Loucy (cell line): ENCODE data around the gene IHH.

Experiments
- H2AFZ ChIP-seq: fragments of 200-600 bp; sonication (generic); 2 replicates; pipeline ENCODE4 v1.6.0; 2016; ENCODE audit warnings: antibody characterized with exemption, mild to moderate bottlenecking, low read length, moderate library complexity
- H3F3A ChIP-seq: fragments of 200-600 bp; 2 replicates; pipeline ENCODE4 v1.6.0; 2016; ENCODE audit warnings: antibody characterized with exemption, low read depth, mild to moderate bottlenecking
- H3K27me3 ChIP-seq: fragments of 200-600 bp; sonication (generic); 2 replicates; pipeline ENCODE4 v1.6.1; 2014; ENCODE audit warnings: low read length, mild to moderate bottlenecking; ENCODE audit not compliant: insufficient read depth, poor library complexity, severe bottlenecking
- H3K36me3 ChIP-seq: fragments of 200-600 bp; sonication (generic); 2 replicates; pipeline ENCODE4 v1.6.1; 2016; ENCODE audit warnings: low read length; ENCODE audit not compliant: insufficient read depth
- H3K4me1 ChIP-seq: fragments of 200-600 bp; sonication (generic); 2 replicates; pipeline ENCODE4 v1.5.1; 2014; ENCODE audit warnings: low read length, mild to moderate bottlenecking; ENCODE audit not compliant: insufficient read depth, poor library complexity, severe bottlenecking
- H3K4me2 ChIP-seq: fragments of 200-600 bp; sonication (generic); 2 replicates; pipeline ENCODE4 v1.6.0; 2014; ENCODE audit warnings: antibody characterized with exemption, low read length, low read depth, mild to moderate bottlenecking; ENCODE audit not compliant: poor library complexity, severe bottlenecking
- H3K4me3 ChIP-seq: fragments of 200-600 bp; sonication (generic); 2 replicates; pipeline ENCODE4 v1.5.1; 2014; ENCODE audit warnings: low read length, mild to moderate bottlenecking, mixed read lengths; ENCODE audit not compliant: poor library complexity, severe bottlenecking
- H3K79me2 ChIP-seq: fragments of 200-600 bp; sonication (generic); 2 replicates; pipeline ENCODE4 v1.6.1; 2014; ENCODE audit warnings: low read length; ENCODE audit not compliant: insufficient read depth
- H3K9ac ChIP-seq: fragments of 200-600 bp; sonication (generic); 2 replicates; pipeline ENCODE4 v1.6.0; 2014; ENCODE audit warnings: mild to moderate bottlenecking, low read depth, low read length, moderate library complexity; ENCODE audit not compliant: poor library complexity, severe bottlenecking
- H3K9me2 ChIP-seq: fragments of 200-600 bp; sonication (generic); replicated peaks from 2 replicates; pipeline ENCODE4 v1.6.1; 2016; ENCODE audit warnings: low read depth, low read length, mixed read lengths
- H3K9me3 ChIP-seq: fragments of 200-600 bp; sonication (generic); 2 replicates; pipeline ENCODE4 v1.6.1; 2014; ENCODE audit warnings: mild to moderate bottlenecking, antibody characterized with exemption, low read length, low read depth; ENCODE audit not compliant: insufficient read depth
- H4K20me1 ChIP-seq: fragments of 200-600 bp; sonication (generic); 2 replicates; pipeline ENCODE4 v1.6.0; 2014; ENCODE audit warnings: antibody characterized with exemption, low read length, mild to moderate bottlenecking; ENCODE audit not compliant: insufficient read depth, poor library complexity, severe bottlenecking
- EZH2phosphoT487 ChIP-seq: fragments of 200-600 bp; IDR thresholded peaks from 2 replicates; pipeline ENCODE4 v1.6.1; 2018; ENCODE audit warnings: antibody characterized with exemption, mild to moderate bottlenecking, moderate library complexity, borderline replicate concordance
- TF ChIP-seq, protein P1 (sequence below): fragments of 200-600 bp; sonication (generic); conservative IDR thresholded peaks from 2 replicates; pipeline ENCODE4 v1.5.1; 2014; ENCODE audit warnings: mild to moderate bottlenecking, antibody characterized with exemption, low read length

Gene IHH

DNA sequence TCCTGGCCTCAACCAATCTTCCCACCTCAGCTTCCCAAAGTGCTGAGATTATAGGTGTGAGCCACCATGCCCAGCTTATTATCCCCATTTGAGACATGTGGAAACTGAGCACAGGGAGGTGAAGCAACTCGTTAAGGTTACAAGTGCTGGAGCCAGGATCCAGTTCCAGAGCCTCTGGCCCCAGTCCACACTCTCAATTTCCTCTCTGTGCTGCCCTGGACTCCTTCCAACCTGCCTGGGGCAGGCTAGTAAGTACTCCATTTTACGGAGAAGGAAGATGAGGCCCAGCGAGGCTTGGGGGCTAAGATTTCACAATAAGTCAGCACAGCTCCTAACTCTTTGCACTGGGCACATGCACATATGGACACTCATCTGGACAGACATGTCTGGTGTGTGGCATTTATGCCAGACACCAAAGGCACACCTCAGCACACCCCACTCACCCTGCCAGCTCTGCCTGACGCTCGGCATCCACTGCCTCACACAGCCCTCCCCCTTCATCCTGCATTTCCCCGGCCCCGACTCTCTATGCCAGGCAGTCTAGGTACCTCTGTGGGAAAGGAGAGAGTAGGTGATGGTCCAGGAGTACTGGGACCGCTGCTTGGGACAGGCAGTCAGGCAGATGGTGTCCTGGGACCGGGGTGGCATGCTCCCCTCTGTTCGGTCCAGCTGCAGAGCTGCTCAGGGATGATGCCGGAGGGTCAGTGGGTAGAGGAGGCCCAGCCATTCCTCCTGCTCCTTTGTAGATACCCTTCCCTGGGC, 39.9 kb downstream of the IHH start:
- H3K79me2 ChIP-seq: no peaks in the 10 kb centered on the region
- no peak for TF ChIP-seq EZH2phosphoT487
- TF ChIP-seq, protein P1, sequence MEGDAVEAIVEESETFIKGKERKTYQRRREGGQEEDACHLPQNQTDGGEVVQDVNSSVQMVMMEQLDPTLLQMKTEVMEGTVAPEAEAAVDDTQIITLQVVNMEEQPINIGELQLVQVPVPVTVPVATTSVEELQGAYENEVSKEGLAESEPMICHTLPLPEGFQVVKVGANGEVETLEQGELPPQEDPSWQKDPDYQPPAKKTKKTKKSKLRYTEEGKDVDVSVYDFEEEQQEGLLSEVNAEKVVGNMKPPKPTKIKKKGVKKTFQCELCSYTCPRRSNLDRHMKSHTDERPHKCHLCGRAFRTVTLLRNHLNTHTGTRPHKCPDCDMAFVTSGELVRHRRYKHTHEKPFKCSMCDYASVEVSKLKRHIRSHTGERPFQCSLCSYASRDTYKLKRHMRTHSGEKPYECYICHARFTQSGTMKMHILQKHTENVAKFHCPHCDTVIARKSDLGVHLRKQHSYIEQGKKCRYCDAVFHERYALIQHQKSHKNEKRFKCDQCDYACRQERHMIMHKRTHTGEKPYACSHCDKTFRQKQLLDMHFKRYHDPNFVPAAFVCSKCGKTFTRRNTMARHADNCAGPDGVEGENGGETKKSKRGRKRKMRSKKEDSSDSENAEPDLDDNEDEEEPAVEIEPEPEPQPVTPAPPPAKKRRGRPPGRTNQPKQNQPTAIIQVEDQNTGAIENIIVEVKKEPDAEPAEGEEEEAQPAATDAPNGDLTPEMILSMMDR: no peak
- no peaks in the 10 kb centered on the region for H3K36me3 ChIP-seq
- no peak overlapping the region for H3K9ac ChIP-seq
- H3K4me3 ChIP-seq: no peak overlapping the region
- no peaks in the 10 kb centered on the region for H3K9me2 ChIP-seq
- no peaks in the 10 kb centered on the region for H4K20me1 ChIP-seq
- H3K9me3 ChIP-seq: no peaks in the 10 kb centered on the region
- H3K4me2 ChIP-seq: no peak overlapping the region
- no peaks in the 10 kb centered on the region for H3K27me3 ChIP-seq
- H3F3A ChIP-seq: no peaks in the 10 kb centered on the region
- no peaks in the 10 kb centered on the region for H3K4me1 ChIP-seq
- H2AFZ ChIP-seq: no peak overlapping the region

DNA sequence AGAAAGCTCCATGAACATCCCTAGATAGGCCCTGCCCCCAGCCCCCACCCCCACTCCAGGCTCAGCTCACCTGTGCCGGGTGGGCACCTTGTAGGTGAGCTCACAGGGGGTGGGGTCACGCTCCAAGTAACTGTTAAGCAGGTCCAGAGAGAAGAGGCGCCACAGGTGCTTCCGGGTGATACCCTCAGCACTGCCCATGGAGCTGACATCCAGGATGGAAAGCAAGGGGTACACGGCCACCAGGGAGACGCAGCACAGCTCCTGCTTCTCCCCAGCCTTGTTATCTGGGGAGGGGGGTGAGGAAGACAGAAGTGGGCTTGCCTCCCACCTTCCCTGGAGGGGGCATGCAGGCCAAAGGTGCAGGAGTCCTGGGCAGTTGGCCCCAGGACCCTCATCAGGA, 41.3 kb downstream of the IHH start:
- no peaks in the 10 kb centered on the region for H3K4me1 ChIP-seq

DNA sequence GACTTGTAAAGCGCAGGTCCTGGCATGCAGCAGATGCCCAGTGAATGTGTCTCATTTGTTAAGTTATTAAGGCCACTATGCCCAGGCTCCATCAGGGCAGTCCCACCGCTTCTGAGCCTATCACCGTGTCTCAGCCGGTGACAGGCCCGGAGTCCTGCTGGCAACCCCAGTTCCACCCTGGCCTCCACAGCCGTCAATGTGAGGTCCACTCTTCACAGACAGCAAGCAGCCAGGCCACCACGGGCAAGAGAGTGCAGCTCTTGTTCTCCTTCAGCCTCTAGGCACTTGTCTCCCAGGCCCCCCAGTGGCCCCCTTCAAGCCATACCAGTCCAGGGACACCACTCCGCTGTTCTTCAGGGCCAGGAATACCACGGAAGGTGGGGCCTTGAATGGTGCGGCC, 42.0 kb downstream of the IHH start:
- no peak for TF ChIP-seq EZH2phosphoT487
- TF ChIP-seq, protein P1: no peak
- H3K9ac ChIP-seq: no peak overlapping the region
- no peaks in the 10 kb centered on the region for H3K79me2 ChIP-seq
- H4K20me1 ChIP-seq: no peaks in the 10 kb centered on the region
- H3K9me3 ChIP-seq: no peaks in the 10 kb centered on the region
- H3K36me3 ChIP-seq: no peaks in the 10 kb centered on the region
- no peaks in the 10 kb centered on the region for H3K9me2 ChIP-seq
- H3F3A ChIP-seq: no peaks in the 10 kb centered on the region
- H3K27me3 ChIP-seq: no peaks in the 10 kb centered on the region
- no peak overlapping the region for H2AFZ ChIP-seq
- H3K4me1 ChIP-seq: no peaks in the 10 kb centered on the region
- H3K4me3 ChIP-seq: no peak overlapping the region
- H3K4me2 ChIP-seq: no peak overlapping the region

More for the DNA sequence above, 41.3 kb downstream of the IHH start:
- Histone ChIP-seq H3K79me2 (no peaks in the 10 kb centered on the region), H3K4me2 (no peak overlapping the region), H3K9ac (no peak overlapping the region), H3K27me3 (no peaks in the 10 kb centered on the region), H3K9me3 (no peaks in the 10 kb centered on the region), H3K9me2 (no peaks in the 10 kb centered on the region), H3K4me3 (no peak overlapping the region), H2AFZ (no peak overlapping the region), H3K36me3 (no peaks in the 10 kb centered on the region), H4K20me1 (no peaks in the 10 kb centered on the region), H3F3A (no peaks in the 10 kb centered on the region)
- TF ChIP-seq, protein P1: no peak
- no peak for TF ChIP-seq EZH2phosphoT487
